GM23248 (cell line): ENCODE results near the gene RAB3C. TPM values are rescaled to one million over a fixed set of nuclear protein-coding genes. Genes with fewer than 3 reads are reported as not detected.
"Not testable (repeated sequence)": the region's sequence is repeated elsewhere in the genome, so short reads cannot be mapped to it uniquely, and the experiment has no call there.

Experiments
- DNase-seq: peaks from one replicate; pipeline ENCODE4 v3.0.0-alpha.2; 2015
- H2AFZ ChIP-seq: fragments of 200-600 bp; sonication (generic); 2 replicates; pipeline ENCODE4 v1.6.1; 2016; ENCODE audit warnings: antibody characterized with exemption
- H3F3A ChIP-seq: fragments of 200-600 bp; sonication (generic); 2 replicates; pipeline ENCODE4 v1.6.1; 2016; ENCODE audit warnings: mild to moderate bottlenecking, antibody characterized with exemption, mixed run types; ENCODE audit not compliant: insufficient read depth
- H3K27ac ChIP-seq: fragments of 200-600 bp; sonication (generic); 2 replicates; pipeline ENCODE4 v1.5.1; 2016; ENCODE audit warnings: mild to moderate bottlenecking
- H3K27me3 ChIP-seq: fragments of 200-600 bp; sonication (generic); replicated peaks from 2 replicates; pipeline ENCODE4 v1.6.1; 2016; ENCODE audit warnings: mild to moderate bottlenecking; ENCODE audit not compliant: insufficient read depth
- H3K36me3 ChIP-seq: fragments of 200-600 bp; sonication (generic); 2 replicates; pipeline ENCODE4 v1.6.1; 2016; ENCODE audit warnings: low read depth, mild to moderate bottlenecking
- H3K4me1 ChIP-seq: fragments of 200-600 bp; sonication (generic); 2 replicates; pipeline ENCODE4 v1.6.1; 2016; ENCODE audit warnings: mild to moderate bottlenecking; ENCODE audit not compliant: insufficient read depth
- H3K4me2 ChIP-seq: fragments of 200-600 bp; sonication (generic); one replicate; pipeline ENCODE4 v1.6.1; 2016; ENCODE audit warnings: mild to moderate bottlenecking; ENCODE audit not compliant: unreplicated experiment
- H3K4me3 ChIP-seq: fragments of 200-600 bp; sonication (generic); 2 replicates; pipeline ENCODE4 v1.5.1; 2016; ENCODE audit warnings: mild to moderate bottlenecking
- H3K79me2 ChIP-seq: fragments of 200-600 bp; sonication (generic); 2 replicates; pipeline ENCODE4 v1.6.1; 2016; ENCODE audit warnings: mild to moderate bottlenecking; ENCODE audit not compliant: insufficient read depth
- H3K9ac ChIP-seq: fragments of 200-600 bp; sonication (generic); 2 replicates; pipeline ENCODE4 v1.6.1; 2016; ENCODE audit warnings: mild to moderate bottlenecking
- H3K9me2 ChIP-seq: fragments of 200-600 bp; sonication (generic); 2 replicates; pipeline ENCODE4 v1.6.1; 2016; ENCODE audit warnings: mixed run types, mild to moderate bottlenecking, moderate library complexity; ENCODE audit not compliant: insufficient read depth
- H3K9me3 ChIP-seq: fragments of 200-600 bp; sonication (generic); one replicate; pipeline ENCODE4 v1.6.1; 2017; ENCODE audit warnings: low read depth
- H4K20me1 ChIP-seq: fragments of 200-600 bp; sonication (generic); 2 replicates; pipeline ENCODE4 v1.6.0; 2016; ENCODE audit not compliant: insufficient read depth
- EZH2 ChIP-seq: fragments of 200-600 bp; sonication (generic); IDR thresholded peaks from 2 replicates; pipeline ENCODE4 v1.6.1; 2018; ENCODE audit warnings: antibody characterized with exemption, mild to moderate bottlenecking; ENCODE audit not compliant: insufficient read depth, poor library complexity, severe bottlenecking
- EZH2phosphoT487 ChIP-seq: fragments of 200-600 bp; sonication (generic); IDR thresholded peaks from 2 replicates; pipeline ENCODE4 v1.6.1; 2018; ENCODE audit warnings: antibody characterized with exemption, moderate library complexity, mild to moderate bottlenecking, low read depth; ENCODE audit not compliant: insufficient read depth
- WGBS, 2 experiments: methylation state at CpG; one replicate each; pipeline ENCODE4 v1.1.6; 2015 to 2017; ENCODE audit warnings: low lambda C conversion rate in 2 of 2, low coverage in 1 of 2; ENCODE audit errors: missing lambda C conversion rate in 2 of 2; 5-methylcytosine and 5-hydroxymethylcytosine counted together
- in situ Hi-C: fragments of 300-500 bp; cut with MboI; formaldehyde crosslinking; loops from 2 replicates; pipeline ENCODE4 v1.15.0; 2020
- polyA plus RNA-seq: library from polyadenylated mRNA; unstranded; fragments of >200 nt; fragmentation: Nextera tagmentation; extraction: Ambion mirVana; gene quantifications from 2 replicates; pipeline ENCODE4 v1.2.1, GENCODE V29; 2016
- total RNA-seq: library from RNA; depleted of rRNA; stranded (reverse); fragments of >200 nt; shearing (Covaris generic); gene quantifications from 2 replicates; pipeline ENCODE4 v1.2.3, GENCODE V29; 2014; rRNA removed

RAB3C gene, protein sequence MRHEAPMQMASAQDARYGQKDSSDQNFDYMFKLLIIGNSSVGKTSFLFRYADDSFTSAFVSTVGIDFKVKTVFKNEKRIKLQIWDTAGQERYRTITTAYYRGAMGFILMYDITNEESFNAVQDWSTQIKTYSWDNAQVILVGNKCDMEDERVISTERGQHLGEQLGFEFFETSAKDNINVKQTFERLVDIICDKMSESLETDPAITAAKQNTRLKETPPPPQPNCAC
- not detected in 2 replicates for total RNA-seq
- polyA plus RNA-seq, result not detected in 2 replicates

DNA sequence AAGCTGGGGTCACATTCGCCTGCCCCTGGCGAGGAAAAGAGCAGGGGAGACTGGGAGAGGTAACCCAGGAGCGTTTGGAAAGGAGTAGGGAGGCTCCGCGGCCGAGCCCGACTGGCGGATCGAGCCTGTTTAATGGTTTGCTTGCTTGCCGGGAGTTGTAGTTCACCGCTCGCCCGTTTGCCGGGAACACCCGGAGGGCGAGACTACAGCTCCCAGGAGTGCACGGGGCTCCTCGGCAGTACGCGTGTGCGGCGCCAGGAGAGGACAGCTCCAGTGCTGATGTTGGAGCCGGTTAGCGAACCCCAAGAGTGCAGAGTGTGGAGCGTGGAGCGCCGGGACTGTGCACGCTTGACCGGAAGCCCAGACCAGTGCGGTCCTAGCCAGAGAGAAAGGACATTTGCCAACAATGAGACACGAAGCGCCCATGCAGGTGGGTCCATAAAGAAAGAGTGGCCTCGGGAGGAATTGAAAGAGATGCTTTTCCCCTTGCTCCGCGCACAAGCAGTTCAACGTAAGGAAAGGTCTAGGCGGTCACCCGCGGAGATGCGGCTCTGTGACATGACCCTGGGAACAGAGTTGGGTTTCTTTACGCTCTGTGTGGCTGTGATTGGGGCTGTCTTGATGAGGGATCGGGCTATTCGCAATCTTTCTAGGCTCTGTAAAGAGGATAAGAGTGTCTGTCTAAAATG, at the start of gene RAB3C:
Gene RAB3C (plus strand): TSS at position 273 of the 689 bp plus-strand sequence. CDS start 134 bp downstream, at position 407.
- DNase-seq, result peak; percentile 97
- in situ Hi-C loops, result no loop called here
- peak within 1 kb of the TSS; percentile 79 for H3K4me3 ChIP-seq
- H3K9me3 ChIP-seq, result no peaks in the 10 kb centered on the region
- no peak within 1 kb of the TSS for H3K27ac ChIP-seq
- 1 to 2% methylated on average over 40 to 43 of the region's 43 CpGs for WGBS, 2 experiments
- no peaks in the 10 kb centered on the region for H4K20me1 ChIP-seq
- no peaks in the 10 kb centered on the region for H3K9me2 ChIP-seq
- H3K27me3 ChIP-seq, result no peaks in the 10 kb centered on the region
- no peaks in the 10 kb centered on the region for H3K79me2 ChIP-seq
- peak within 1 kb of the TSS; percentile 97 for H2AFZ ChIP-seq
- H3F3A ChIP-seq, result no peaks in the 10 kb centered on the region
- H3K4me1 ChIP-seq, result peaks cover 6% of the 10 kb centered on the region; the same call in 1 of the 2 replicates
- no peaks in the 10 kb centered on the region for H3K36me3 ChIP-seq
- H3K9ac ChIP-seq, result no peak within 1 kb of the TSS
- peak within 1 kb of the TSS; percentile 89 for H3K4me2 ChIP-seq
- TF ChIP-seq EZH2phosphoT487, result no peak
- TF ChIP-seq EZH2, result no peak

DNA sequence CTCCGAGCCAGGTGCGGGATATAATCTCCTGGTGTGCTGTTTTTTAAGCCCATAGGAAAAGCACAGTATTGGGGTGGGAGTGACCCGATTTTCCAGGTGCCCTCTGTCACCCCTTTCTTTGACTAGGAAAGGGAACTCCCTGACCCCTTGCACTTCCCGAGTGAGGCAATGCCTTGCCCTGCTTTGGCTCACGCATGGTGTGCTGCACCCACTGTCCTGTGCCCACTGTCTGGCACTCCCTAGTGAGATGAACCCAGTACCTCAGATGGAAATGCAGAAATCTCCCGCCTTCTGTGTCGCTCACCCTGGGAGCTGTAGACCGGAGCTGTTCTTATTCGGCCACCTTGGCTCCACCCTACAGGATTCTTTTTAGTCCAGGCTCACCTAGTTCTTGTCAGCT, 40.9 kb upstream of the RAB3C start:
- H3K9me3 ChIP-seq, H3K4me2 ChIP-seq, H3K9ac ChIP-seq, H2AFZ ChIP-seq, H3K27ac ChIP-seq, H3K4me1 ChIP-seq, H3K9me2 ChIP-seq, H3K36me3 ChIP-seq, H3F3A ChIP-seq, DNase-seq, H3K27me3 ChIP-seq, H3K4me3 ChIP-seq, in situ Hi-C loops, H3K79me2 ChIP-seq, H4K20me1 ChIP-seq: not testable (repeated sequence)
- WGBS, 2 experiments, result 53 to 55% methylated on average over 9 of the region's 9 CpGs

DNA sequence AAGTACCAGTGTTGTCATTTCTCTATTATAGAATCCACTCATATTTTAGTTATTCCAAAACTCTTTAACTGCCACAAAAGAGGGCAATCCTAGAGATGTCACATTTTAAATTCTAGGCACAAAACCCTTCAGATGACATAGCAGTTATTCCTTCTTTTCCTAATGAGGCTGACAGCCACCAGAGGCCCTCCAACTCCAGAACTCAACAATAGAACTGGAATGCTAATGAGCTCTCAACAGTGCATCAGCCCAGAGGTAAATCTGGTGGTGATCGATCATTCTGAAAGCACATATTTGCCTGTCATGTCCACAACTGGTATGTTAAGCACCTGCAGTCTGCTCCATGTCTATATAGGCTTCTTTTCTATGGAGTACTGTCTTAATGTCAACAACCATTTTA, 40.2 kb upstream of the RAB3C start:
- DNase-seq, result no peak
- no peaks in the 10 kb centered on the region for H3K9me2 ChIP-seq
- no peaks in the 10 kb centered on the region for H3K9me3 ChIP-seq
- WGBS, 2 experiments, result 15 to 29% methylated on average over 1 of the region's 1 CpG
- no peaks in the 10 kb centered on the region for H3K27me3 ChIP-seq
- TF ChIP-seq EZH2phosphoT487 (no peak), EZH2 (no peak)
- H3F3A ChIP-seq, result no peaks in the 10 kb centered on the region
- no peaks in the 10 kb centered on the region for H4K20me1 ChIP-seq
- H3K4me1 ChIP-seq, result no peaks in the 10 kb centered on the region
- H3K4me3 ChIP-seq, result no peak overlapping the region
- in situ Hi-C loops, result no loop called here
- H3K36me3 ChIP-seq, result no peaks in the 10 kb centered on the region
- H3K4me2 ChIP-seq, result no peak overlapping the region
- no peak overlapping the region for H3K9ac ChIP-seq
- no peaks in the 10 kb centered on the region for H3K79me2 ChIP-seq
- H2AFZ ChIP-seq, result no peak overlapping the region
- H3K27ac ChIP-seq, result no peak overlapping the region

DNA sequence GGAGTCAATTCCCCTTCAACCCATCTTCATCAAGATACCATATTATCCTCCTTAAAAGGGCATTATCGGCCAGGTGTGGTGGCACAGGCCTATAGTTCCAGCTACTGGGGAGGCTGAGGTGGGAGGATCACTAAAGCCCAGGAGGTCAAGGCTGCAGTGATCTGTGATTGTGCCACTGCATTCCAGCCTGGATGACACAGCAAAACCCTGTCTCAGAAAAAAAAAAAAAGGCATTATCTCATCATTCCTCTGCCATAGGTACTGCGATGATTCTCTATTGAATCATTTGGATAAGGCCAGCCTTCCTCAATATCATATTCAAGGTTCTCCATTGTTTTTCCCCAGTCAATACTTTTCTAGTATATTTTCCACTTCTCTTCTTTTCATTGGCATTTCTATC, 39.2 kb upstream of the RAB3C start:
- H3K27ac ChIP-seq, result no peak overlapping the region
- no peaks in the 10 kb centered on the region for H3K9me3 ChIP-seq
- no peaks in the 10 kb centered on the region for H3K9me2 ChIP-seq
- no peaks in the 10 kb centered on the region for H3K4me1 ChIP-seq
- no peaks in the 10 kb centered on the region for H3K36me3 ChIP-seq
- no peaks in the 10 kb centered on the region for H3F3A ChIP-seq
- no peak for TF ChIP-seq EZH2phosphoT487
- no peak for TF ChIP-seq EZH2
- 27 to 35% methylated on average over 2 of the region's 2 CpGs for WGBS, 2 experiments
- no peaks in the 10 kb centered on the region for H3K79me2 ChIP-seq
- H3K27me3 ChIP-seq, result no peaks in the 10 kb centered on the region
- H3K4me3 ChIP-seq, result no peak overlapping the region
- in situ Hi-C loops, result no loop called here
- H4K20me1 ChIP-seq, result no peaks in the 10 kb centered on the region
- no peak for DNase-seq
- no peak overlapping the region for H3K4me2 ChIP-seq
- no peak overlapping the region for H3K9ac ChIP-seq
- H2AFZ ChIP-seq, result no peak overlapping the region
